Calu3 (cell line): ENCODE results near the gene UFD1. TPM values are rescaled to one million over a fixed set of nuclear protein-coding genes. Genes with fewer than 3 reads are reported as not detected.

ENCODE experiments used
- BruUV-seq: library from RNA; stranded (reverse); fragments of 400-500 nt; replicated peaks from 2 replicates; lab custom pipeline; 2021; lab: Mats Ljungman, UMichigan
- CTCF ChIA-PET: fragments of 300-600 bp; sonication (Branson Sonifier 250); formaldehyde crosslinking; loops from one replicate; lab custom pipeline; 2022; ENCODE audit warnings: antibody characterized with exemption; lab: Charles Lee
- DNase-seq: peaks from one replicate; pipeline ENCODE4 v3.0.0; 2022
- H3K27ac Mint-ChIP-seq: one replicate; pipeline ENCODE4 v1.8.0; 2022; ENCODE audit warnings: mixed read lengths; ENCODE audit not compliant: unreplicated experiment
- H3K27me3 Mint-ChIP-seq: one replicate; pipeline ENCODE4 v1.8.0; 2022; ENCODE audit warnings: mixed read lengths; ENCODE audit not compliant: unreplicated experiment
- H3K36me3 Mint-ChIP-seq: one replicate; pipeline ENCODE4 v1.8.0; 2022; ENCODE audit warnings: mild to moderate bottlenecking, moderate library complexity, mixed read lengths; ENCODE audit not compliant: insufficient read depth, unreplicated experiment
- H3K4me1 Mint-ChIP-seq: one replicate; pipeline ENCODE4 v1.8.0; 2022; ENCODE audit warnings: mild to moderate bottlenecking, low read depth, mixed read lengths; ENCODE audit not compliant: unreplicated experiment
- H3K4me3 Mint-ChIP-seq: one replicate; pipeline ENCODE4 v1.8.0; 2022; ENCODE audit warnings: mild to moderate bottlenecking, low read depth, moderate library complexity, mixed read lengths; ENCODE audit not compliant: unreplicated experiment
- H3K9me3 Mint-ChIP-seq: one replicate; pipeline ENCODE4 v1.8.0; 2022; ENCODE audit warnings: low read depth, mixed read lengths; ENCODE audit not compliant: unreplicated experiment
- intact Hi-C: fragments of 100-400 bp; cut with micrococcal nuclease; formaldehyde crosslinking; loops from one replicate; pipeline ENCODE4 v1.10.0; 2022; ENCODE audit not compliant: unreplicated experiment
- total RNA-seq: library from RNA; stranded (reverse); gene quantifications from 2 replicates; pipeline ENCODE4 v1.2.3, GENCODE V29; 2022
- TF ChIP-seq, protein P1 (sequence below): fragments of 200-600 bp; IDR thresholded peaks from one replicate; pipeline ENCODE4 v1.8.0; 2022; ENCODE audit warnings: antibody characterized with exemption; ENCODE audit not compliant: unreplicated experiment

Gene UFD1
- total RNA-seq, 1 experiment from 2014 or later, result 95.7 TPM

DNA sequence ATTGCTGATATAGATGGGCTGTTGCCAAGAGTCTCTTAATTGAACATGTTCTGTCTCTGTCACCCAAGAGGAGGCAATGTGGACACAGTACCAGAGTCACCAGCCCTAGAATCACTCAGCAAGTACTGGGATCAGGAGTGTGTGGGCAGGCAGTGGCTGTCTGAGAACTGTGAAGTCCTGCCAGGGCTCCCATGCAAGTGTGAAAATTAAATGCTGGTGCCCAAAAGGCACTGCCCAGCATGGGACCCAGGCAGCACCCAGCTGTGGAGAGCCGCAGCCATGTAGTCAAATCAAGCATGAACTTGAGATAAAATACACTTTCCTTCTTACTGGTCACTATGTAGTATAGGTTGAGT, 67.3 kb downstream of the UFD1 start:
- Mint-ChIP-seq H3K27me3 (no peaks in the 10 kb centered on the region), H3K27ac (no peak overlapping the region), H3K4me1 (peaks cover 17% of the 10 kb centered on the region), H3K9me3 (no peaks in the 10 kb centered on the region), H3K4me3 (no peak overlapping the region), H3K36me3 (peaks cover 20% of the 10 kb centered on the region)
- intact Hi-C loops, result no loop called here
- DNase-seq, result no peak
- TF ChIP-seq, protein P1, sequence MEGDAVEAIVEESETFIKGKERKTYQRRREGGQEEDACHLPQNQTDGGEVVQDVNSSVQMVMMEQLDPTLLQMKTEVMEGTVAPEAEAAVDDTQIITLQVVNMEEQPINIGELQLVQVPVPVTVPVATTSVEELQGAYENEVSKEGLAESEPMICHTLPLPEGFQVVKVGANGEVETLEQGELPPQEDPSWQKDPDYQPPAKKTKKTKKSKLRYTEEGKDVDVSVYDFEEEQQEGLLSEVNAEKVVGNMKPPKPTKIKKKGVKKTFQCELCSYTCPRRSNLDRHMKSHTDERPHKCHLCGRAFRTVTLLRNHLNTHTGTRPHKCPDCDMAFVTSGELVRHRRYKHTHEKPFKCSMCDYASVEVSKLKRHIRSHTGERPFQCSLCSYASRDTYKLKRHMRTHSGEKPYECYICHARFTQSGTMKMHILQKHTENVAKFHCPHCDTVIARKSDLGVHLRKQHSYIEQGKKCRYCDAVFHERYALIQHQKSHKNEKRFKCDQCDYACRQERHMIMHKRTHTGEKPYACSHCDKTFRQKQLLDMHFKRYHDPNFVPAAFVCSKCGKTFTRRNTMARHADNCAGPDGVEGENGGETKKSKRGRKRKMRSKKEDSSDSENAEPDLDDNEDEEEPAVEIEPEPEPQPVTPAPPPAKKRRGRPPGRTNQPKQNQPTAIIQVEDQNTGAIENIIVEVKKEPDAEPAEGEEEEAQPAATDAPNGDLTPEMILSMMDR, result no peak
- CTCF ChIA-PET, result no interaction called here
- BruUV-seq, result no TSS peak

DNA sequence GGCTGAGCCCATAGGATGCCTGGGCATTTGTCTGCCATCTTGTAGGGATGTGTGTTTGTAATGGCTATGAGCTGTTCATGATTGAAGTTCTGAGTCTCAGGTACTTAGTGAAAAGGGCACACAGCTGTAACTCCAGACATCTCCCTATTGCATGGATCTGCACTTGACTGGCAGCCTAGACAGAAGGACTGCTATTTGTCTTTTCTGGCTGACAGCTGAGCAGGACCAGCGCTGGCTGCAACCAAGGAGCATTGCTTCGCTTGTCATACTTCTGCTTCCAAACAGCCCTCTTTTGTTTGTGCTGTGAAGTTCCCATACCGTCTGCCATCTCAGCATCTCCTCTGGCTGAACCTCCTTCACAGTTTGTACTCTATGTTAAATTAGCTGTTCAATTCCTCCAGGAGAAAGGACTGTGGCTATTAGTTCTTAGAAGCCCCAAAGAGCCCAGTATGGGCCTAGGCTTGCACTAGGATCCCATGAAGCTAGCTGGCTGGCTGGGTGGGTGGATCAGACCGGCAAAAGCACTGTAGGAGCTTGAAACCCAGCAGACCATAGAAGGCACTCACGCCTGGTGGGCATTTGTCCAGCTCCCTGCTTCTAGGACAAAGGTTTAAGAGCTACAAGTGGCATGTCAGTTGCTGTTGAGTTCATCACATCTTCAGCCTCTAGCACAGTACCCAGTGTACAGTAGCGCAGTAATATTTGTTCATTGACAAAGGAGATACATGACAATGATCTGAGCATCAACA, 67.9 kb downstream of the UFD1 start:
- TF ChIP-seq, protein P1, result no peak
- Mint-ChIP-seq H3K27me3 (no peaks in the 10 kb centered on the region), H3K9me3 (no peaks in the 10 kb centered on the region), H3K4me3 (no peak overlapping the region), H3K27ac (no peak overlapping the region), H3K36me3 (peaks cover 24% of the 10 kb centered on the region), H3K4me1 (peaks cover 17% of the 10 kb centered on the region)
- no peak for DNase-seq
- CTCF ChIA-PET, result no interaction called here
- intact Hi-C loops, result no loop called here
- no TSS peak for BruUV-seq

DNA sequence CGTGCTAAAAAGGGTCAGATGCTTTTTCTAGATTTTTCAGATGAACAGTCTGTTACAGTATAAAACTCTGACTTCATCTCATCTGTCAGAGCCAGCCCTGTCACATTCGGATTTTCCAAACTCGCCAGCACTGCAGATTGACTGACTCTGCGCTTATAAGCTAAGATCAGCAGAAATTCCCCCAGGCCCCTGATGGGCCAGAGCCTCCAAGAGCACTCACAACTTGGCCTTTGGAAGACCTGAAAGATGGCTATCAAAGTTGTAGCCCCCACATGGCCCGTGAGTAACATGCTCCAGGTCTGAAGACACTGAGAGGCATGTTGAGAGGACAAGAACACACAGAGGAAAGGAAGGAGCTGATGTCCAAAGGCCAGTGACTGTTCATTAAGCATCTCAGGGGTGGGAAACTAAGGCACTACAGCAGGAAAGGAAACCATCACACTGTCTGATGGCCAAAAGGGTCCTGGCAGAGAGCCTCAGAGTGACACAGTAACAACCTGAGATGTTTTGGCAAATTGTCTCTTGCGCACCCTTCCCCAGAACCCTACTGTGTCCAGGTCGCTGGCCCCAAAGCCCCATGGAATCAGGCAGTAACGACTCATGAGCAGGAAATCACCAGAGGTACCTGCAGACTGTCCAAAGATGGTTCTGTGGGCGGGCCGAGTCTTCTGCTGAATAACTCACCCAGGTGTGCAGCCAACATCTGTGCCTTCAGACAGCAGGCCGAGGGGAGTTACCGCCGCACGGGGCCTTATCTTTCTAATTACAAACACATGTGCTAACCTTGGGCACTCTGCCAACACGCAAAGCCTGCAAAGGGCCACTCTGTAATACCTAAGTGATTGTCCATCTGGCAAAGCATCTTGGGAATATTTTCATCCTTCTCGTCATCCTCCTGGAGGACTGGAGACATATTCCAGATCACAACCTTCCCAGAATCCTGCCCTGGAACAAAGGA, 71.1 kb downstream of the UFD1 start:
- H3K4me1 Mint-ChIP-seq, result peaks cover 6% of the 10 kb centered on the region
- H3K27me3 Mint-ChIP-seq, result no peaks in the 10 kb centered on the region
- TF ChIP-seq, protein P1, result no peak
- peaks cover 24% of the 10 kb centered on the region for H3K36me3 Mint-ChIP-seq
- intact Hi-C loops, result no loop called here
- DNase-seq, result no peak
- CTCF ChIA-PET, result no interaction called here
- H3K9me3 Mint-ChIP-seq, result no peaks in the 10 kb centered on the region
- H3K27ac Mint-ChIP-seq, result no peak overlapping the region
- no TSS peak for BruUV-seq
- no peak overlapping the region for H3K4me3 Mint-ChIP-seq

DNA sequence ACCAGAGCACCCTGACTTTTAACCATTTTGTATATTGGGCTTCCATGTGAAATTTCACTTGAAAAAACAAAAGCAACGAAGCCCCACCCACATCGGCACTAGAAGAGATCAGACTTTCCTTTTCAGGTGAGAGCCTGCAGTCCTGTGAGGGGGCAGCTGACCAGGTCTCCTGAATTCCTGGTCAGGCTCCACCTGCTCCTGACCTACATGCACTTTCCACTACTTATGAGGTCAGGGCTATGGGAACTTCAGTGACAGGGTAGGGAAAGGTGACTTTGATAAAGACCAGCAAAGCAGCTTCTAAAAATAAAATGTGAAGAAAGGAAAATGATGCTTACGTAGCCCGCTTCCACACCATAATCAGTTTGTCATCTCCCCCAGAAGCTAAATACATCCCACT, 72.1 kb downstream of the UFD1 start:
- intact Hi-C loops, result no loop called here
- H3K27me3 Mint-ChIP-seq, result no peaks in the 10 kb centered on the region
- H3K4me3 Mint-ChIP-seq, result no peak overlapping the region
- BruUV-seq, result no TSS peak
- CTCF ChIA-PET, result interaction anchor here (0.6 kb wide), 1 partner anchor 125 kb away, joined by 3 read pairs; no protein-coding TSS in a partner anchor
- no peak for DNase-seq
- H3K4me1 Mint-ChIP-seq, result no peaks in the 10 kb centered on the region
- peaks cover 20% of the 10 kb centered on the region for H3K36me3 Mint-ChIP-seq
- no peak overlapping the region for H3K27ac Mint-ChIP-seq
- no peaks in the 10 kb centered on the region for H3K9me3 Mint-ChIP-seq
- TF ChIP-seq, protein P1, result no peak
